HCEC 1CT (cell line): ENCODE measurements around the gene RPLP2.

Source experiments
- DNase-seq: peaks from one replicate; pipeline ENCODE4 v3.0.0-alpha.2; 2017

RPLP2 gene

DNA sequence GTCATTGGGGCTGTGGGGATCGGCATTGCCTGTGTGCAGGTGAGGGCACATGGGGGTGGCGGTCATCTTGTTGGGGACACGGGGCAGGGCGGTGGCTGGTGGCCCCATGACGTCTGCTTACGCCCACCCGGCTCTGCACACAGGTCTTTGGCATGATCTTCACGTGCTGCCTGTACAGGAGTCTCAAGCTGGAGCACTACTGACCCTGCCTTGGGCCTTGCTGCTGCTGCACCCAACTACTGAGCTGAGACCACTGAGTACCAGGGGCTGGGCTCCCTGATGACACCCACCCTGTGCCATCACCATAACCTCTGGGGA, 28.2 kb downstream of the RPLP2 start:
- DNase-seq, result no peak

DNA sequence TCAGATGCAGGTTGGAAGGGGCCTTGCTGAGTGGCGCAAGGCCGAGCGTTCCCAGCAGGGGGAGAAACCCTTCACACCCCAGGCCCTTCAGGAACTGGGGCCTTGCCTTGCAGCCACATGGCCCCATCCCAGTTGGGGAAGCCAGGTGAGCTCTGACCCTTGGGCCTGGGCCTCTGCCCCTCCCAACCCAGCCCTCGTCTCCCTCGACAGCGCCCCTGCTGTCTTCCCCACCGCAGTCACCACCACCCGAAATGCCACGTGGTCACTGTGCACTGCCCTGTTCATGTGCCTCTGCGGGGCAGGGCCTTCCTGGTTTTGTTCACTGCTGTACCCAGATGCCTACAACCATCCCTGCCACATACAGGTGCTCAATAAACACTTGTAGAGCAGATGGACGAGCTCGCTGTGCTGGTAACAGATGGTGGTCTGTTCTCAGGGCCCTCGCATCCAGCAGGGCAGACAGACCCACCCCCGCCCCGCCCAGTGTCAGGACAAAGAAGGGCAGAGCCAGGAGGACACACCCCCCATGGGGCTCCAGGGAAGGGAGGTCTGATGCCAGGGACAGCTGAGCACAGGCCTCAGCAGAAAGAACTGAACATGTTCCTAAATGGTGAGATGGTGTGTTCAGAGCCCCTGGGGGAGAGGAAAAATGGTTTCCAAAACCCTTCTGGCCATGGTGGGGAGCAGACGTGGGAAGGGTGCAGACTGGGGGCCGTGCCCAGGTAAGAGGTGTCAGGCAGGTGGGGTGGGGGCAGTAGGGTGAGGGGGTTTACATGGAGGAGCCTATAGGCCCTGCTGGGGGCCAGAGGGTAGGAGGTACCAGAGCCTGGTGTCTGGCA, 28.9 kb downstream of the RPLP2 start:
- DNase-seq, result no peak

DNA sequence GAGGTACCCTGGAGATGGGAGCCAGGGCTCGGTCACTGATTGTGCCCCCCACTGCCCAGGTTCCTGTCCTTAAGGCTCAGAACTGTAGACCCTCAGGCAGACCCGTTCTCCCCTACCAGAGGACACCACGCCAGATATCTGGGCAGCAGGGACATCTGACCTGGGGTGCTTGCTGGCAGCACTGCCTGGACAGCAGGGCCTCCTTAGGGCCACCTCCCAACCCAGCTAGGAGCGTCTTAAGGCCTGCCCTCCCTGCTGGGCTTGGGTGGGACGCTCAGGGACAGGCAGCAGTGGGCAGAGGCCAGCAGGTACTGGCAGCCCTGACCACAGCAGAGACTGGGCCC, 29.5 kb downstream of the RPLP2 start:
- no peak for DNase-seq

DNA sequence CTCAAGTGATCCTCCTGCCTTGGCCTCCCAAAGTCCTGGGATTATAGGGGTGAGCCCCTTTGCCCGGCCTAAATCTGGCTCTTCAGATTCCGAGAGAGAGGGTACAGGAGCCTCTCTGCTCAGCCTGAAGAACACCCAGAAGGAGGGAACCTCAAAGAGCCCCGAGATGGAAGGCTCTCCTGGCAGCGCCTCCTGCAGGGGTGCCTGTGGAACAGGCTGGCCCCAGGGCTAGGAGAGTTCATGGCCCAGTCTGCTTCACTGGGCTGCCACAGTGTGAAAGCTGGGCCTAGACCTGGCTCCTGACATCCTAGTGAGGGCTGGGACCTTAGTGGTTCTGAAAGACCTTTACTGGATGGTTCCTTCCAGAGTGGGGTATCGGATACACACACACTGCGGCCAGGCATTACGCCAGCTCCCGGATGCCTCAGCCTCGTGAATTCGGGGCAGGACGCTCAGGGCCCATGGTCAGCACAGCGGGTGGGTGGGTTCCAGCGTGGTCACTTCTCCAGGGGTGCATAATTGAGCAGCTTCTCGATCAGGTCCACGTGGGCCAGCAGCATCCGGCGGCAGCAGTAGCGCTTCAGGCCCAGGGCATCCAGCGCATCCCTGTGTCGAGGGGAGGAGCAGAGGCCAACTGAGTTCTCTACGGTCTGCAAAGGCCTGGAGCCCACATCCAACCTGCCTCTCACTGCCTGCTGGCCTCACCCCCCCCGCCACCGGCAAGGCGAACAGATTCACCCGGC, 30.3 kb downstream of the RPLP2 start:
- DNase-seq, result no peak

DNA sequence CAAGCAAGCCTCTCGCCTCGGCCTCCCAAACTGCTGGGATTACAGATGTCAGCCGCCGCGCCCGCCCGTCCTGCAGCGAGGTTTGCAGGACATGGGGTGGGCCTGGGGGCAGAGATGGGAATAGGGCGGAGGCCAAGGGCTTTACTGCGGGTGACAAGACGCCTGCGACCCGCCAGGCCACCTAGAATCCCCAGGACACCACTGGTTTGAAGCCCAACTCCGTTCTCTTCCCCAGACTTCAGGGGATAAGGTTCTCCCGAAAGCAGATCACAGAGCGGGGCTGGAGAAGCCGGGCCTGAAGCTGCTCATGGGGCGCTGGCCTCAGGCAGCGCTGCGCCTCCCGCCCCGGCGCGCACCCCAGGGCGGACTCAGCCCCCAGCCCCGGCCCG, 32.2 kb downstream of the RPLP2 start:
- DNase-seq, result no peak

DNA sequence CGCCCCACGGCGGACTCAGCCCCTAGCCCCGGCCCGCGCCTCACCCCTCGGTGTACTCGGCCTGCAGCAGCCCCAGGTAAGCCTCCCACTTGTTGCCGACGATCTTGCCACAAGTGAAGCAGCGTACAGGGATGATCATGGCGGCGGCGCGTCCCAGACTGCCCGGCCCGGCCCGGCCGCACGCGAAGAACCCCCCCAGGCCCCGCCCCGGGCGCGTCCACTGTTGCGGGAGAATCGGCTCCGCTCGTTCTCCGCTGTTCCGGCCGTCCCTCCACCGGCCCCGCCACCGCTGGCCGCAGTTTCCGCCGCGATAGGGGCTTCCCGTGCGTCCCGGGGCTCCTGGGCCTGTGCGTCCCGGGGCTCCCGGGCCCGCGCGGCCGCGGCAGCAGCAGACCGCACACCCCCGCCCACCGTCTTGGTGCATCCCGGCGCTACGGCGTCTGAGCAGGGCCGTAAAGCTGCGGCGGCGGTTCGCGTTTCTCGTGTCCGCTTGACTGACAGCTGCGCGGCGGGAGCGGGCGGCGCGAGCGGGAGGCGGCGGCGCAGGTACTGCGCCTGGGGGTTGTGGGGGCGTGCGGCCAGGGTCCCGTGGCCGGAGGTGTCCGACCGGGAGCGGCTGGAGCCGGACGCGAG, 32.7 kb downstream of the RPLP2 start, which contains the start of the genes POLR2L and TSPAN4:
Gene POLR2L, minus strand, starts transcription at position 160 of the 633 bp plus-strand sequence. Its CDS starts 21 bp downstream, at position 139.
Gene TSPAN4, plus strand, starts transcription at position 483 of the 633 bp plus-strand sequence. CDS start 7,453 bp downstream, outside the sequence.
- peak; percentile 90 for DNase-seq

DNA sequence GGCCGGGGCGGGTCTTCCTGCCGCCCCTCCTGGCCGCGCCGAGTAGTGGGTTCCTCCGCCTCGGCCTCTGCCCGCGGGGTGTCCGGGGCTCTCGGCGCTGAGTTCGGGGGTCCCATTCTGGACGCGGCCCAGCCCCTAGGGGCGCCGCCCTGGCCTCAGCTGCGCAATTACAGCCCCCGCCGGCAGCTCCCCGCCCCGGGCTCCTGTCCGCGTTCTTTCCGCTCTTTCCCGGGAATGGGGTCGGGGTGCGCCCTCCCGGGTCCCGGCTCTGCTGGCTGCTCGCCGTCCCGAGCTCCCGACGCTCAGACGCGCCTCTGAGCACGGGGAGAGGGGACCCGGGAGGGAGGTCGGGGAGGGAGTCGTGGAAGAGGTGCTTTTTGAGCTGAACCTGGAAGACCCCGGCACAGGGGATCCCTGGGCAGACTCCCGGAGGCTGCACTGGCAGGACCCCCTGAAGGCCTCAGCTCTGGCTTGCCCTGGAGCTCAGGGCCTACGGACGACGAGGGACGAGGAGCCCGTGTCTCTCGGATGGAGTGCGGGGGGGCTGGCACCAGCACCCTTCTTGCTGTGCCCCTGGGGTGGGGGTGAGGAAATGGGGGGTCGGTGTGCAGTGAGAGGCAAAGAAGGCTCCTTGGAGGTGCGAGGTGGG, 33.4 kb downstream of the RPLP2 start:
- DNase-seq, result no peak

DNA sequence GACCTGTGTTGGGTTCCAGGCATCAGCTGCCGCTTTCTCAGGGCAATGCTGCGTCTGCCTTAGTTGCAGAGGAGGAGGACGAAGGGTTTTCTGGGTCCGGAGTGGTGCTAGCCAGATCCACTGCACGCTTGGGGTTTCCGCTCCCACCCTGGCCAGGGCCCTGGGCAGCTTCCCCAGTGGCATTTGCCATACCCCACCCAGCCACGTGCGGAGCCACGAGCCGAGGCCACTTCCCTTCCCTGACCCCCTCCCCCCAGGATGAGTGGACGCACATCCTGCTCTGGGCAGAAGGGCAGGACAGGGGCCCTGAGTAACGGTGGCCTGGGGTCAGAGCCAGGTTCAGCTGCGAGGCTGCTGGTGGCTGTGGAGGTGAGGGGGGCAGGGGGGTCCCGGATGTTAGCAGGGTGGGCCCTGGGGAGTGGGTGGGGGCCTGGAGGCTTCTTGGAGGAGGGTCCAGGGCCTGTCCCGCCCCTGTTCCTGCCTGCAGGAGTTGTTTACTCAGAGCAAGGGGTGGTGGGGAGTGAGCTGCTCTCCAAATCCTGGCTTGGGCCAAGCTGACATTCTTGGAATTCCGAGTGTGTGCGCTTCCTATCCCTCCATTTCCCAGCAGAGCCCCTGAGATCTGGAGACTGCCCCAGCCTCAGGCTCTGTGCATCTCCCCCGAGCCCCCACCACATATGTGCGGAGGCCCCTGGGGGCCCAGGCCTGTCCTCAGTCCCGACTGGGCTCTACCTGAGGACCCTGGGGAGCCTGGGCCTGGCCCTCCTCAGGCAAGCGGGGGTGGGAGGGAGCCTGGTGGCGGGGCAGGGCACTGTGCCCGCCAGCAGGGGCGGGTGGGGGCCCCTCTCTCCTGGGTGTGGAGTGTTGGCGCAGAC, 34.3 kb downstream of the RPLP2 start:
- peak; percentile 94 for DNase-seq

DNA sequence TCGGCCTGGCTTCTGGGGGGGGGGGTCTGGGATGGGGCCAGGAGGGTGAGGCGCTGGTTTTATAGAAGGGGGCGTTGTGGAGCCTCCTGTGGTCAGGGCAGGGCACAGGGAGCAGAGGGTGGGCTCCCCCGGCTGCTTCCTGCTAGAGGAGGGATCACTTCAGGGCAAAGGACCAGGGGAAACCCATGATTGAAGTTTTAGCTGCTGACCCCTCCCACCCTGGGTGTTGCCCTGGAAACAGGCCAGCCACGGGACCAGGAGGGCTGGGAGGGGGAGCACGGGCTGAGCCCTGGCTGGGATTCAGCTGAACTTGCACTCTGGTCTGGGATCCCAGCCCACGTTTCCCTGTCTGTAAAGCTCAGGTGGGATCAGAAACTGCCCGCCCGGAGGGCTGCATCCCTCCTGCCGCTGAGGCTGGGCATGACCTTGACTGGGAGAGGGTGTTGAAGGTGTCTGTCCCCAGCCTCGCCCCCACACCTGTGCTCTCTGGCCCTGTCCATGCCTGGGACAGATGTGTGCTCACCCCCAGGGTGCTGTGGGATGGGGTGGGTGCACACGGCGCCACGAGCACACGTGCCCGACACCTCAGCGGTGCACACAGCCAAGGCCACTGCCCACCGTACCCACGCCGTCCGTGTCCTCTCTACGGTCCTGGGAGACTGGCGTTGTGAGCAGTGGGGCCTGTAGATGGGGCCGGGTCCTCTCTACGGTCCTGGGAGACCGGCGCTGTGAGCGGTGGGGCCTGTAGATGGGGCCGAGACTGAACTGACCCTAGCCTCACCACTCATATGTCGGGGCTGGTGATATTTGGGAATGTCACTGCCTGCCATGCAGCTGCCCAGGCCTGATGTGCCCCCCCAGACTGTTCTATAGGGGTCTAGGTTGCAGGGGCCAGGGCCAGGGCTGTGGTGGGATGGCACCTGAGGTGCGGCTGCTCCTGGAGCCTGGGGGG, 35.2 kb downstream of the RPLP2 start:
- peak; percentile 69 for DNase-seq

DNA sequence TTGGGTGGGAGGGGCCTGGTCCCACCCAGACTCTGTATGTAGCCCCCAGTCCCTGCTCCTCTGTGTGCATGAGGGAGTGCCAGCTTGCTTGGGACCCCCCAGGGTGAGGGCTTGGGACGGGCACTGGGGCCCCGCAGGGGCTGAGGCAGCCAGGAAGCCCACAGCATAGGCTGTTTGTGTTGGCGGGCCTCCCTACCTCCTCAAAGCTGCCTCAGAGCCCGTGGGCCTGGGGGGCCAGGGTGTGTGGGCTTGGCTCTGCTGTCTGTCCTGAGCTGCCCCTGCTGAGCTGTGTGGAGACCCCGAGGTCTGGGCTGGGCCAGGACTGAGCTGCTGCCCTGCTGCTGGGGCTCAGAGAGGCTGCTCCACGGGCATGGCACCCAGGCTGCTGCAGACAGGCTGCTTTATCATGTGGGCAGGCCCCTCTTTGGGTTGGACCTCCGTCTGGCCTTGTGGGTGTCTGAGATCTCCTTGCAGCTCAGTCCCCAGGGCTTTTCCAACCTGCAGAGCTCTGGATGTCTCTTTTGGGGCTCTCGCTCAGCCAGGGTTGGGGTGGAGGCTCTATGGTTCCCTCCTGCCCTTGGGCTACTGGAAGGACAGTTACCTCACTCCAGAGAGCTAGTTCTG, 36.2 kb downstream of the RPLP2 start:
- DNase-seq, result no peak

DNA sequence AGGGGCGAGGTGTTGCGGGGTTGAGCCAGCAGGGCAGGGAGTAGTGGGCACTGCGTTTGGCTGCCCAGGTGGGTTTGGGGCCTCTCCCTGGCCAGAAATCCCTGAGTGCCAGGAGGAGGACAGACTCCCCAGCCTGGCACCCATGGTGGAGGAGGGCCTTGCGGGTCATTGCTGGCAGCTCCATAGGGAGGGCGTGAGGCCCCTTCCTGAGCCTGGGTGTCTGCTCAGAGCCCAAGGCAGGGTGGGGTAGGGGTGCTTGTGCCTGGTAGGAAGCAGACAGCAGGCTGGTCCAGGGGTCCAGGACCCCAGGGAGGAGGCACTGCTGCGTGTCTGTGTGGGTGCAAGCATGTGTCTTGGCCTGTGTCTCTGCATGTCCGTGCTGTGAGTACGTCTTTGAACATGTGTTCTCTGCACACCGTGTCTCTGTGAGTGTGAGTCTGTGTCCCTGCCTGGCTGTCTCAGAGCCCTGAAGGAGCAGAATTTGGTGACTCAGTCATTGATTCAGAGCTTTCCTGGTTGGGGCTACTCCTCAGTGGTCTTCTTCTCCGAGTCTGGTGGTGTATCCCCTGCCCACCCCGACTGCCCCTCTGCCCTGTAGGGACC, 36.8 kb downstream of the RPLP2 start:
- no peak for DNase-seq

DNA sequence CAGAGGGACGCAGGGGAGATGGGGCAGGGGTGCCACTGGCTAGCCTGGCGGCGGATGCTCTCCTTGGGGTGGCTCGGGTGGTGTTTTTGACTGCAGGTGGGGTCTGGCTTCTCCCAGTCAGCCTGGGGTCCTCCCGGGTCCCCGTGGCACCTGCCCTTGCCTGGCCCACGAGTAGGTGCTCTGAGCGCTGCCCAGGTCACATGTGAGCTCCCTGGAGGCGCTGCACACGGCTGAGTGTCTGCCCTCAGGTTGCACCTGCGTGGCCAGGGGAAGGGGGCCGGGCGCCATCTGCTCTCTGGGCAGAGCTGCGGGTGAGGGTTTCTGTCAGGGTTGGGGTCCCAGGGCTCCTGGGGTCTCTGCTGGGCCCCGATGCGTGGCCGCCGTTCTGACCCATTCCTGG, 38.1 kb downstream of the RPLP2 start:
- no peak for DNase-seq

DNA sequence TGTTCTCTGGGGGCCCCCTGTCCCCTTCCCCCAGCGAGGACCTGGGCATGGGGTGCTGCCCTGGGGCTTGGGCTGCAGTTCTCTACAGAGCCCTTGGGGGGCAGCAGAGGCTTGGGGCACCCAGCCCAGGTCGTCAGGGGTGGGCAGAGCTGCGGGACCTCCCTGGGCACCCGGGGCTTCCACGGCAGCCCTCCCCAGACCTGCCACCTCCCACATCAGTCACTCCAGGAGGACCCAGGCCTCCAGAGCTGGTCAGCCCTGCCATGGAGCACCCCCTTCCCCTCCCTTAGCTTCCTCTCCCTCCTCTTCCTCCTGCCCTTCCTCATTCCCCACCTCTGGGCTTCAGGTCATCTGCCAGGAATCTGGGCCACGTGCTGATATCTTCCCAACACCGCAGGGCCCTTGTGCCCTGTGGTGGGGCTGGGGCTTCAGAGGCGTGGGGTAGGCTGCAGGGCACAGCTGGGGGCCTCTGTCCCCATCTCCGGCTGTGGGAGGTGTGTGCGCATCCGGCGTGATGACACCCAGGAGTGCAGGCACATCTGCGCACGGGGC, 38.7 kb downstream of the RPLP2 start:
- no peak for DNase-seq

DNA sequence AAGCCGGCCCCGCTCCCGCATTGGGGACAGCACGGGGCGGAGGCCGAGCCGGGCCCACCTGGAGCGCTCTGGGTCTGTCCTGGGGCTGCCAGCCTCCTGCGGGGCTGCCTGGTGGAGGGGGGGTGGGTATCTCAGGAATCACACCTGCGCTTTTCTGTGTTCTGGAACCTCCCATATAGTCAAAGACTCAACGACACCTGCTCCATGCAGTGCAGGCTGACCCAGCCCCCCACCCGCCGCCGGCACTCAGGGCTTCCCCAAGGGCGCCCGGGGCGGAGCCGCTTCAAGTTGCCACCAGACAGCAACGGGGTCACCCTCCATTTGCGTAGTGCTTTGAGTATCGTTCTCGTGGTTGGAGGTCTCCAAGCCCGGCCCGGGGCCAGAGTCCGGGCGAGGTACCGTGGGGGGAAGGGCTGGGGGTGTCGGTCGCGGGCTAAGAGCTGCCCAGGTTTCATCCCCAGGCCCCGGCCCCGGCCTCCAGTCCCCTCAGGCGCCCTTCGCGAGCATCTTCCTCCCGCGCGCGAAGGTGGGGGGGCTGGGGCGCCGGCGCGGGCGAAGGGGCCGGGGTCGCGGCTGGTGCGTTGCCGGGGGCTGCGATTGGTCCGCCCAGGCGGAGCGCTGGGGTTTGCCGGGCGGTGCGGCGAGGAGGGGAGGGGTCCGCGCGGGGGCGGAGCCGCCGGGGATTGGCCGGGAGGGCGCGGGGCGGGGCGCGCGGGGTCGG, 39.5 kb downstream of the RPLP2 start:
- DNase-seq, result no peak

DNA sequence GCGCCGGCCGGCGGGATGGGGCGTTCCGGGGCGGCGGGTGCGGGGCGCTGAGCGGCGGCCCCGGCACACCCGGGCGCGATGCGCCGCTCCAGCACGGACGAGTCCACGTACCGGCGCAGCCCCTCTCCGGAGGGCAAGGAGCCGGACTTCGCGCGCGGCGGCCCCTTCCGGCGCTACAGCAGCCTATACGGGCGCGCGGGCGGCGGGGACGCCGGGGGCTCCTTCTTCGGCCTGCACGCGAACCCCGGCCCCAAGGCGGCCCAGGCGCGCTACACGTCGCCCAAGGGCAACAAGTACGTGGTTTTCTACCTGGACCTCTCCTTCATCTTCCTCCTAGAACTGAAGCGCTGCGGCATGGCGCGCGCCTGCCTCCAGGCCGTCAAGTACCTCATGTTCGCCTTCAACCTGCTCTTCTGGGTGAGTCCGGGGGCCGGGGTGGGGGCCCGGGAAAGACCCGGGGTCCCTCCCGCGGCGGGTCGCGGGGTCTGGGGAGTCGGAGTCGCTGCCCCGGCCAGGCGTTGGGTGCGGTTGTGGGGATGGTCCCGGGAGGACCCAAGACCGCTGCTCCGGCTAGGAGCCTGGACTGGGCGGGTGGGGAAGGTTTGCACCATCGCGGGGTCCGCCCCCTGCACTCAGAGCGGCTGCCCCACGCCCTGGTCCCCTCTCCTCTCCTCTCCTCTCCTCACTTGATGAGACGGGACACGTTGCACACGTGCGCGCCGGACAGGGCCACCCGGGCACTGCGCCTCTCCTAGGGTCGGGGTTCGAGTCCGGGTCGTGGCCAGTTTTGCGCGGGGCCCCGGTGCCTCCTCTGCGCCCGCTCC, 40.4 kb downstream of the RPLP2 start:
- DNase-seq, result no peak

DNA sequence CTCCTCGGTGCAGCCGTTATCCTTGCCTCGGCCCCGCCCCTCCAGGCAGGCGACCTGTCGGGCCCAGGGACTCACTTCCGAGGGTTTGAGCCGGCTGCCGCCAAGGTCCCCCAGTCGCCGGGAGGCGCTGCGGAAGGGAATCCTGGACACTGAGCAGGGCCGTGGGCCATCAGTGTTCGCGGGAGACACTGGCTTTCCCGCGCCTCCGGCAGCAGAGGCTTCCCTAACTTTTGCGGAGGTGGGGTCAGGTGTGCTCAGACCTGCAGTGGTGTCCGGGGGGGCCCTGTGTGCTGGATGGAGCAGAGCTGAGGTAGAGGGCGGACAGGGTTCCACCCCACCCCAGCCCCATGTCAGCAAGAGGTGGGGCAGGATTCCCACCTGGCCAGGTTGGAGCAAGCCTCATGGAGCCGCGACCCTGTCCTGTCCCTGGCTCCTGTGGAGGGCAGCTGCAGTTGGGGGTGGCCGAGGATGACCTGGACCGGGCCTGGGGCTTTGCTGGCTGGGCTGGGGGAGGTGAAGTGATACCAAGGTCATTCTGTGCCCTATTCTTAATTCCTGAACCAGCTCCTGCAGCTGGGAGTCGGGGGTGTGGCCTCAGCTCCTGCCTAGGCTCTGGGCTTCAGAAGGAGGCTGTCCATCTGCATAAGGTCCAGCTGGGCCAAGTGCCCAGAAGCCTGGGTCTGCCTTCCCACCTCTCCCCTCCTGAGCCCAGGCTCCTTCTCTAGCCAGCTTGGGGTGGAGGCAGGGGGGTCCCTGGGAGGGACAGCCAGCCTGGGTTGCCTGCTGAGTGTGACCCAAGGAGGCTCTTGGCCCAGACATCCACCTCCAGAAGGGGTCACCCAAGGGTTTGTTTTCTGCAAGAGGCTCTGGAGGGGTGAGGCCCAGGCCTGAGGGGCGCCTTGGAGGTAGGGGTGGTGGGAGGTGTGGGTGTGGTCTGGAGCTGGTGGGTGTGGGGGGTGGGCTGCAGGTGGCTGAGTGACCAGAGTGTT, 41.3 kb downstream of the RPLP2 start:
- DNase-seq, result no peak

DNA sequence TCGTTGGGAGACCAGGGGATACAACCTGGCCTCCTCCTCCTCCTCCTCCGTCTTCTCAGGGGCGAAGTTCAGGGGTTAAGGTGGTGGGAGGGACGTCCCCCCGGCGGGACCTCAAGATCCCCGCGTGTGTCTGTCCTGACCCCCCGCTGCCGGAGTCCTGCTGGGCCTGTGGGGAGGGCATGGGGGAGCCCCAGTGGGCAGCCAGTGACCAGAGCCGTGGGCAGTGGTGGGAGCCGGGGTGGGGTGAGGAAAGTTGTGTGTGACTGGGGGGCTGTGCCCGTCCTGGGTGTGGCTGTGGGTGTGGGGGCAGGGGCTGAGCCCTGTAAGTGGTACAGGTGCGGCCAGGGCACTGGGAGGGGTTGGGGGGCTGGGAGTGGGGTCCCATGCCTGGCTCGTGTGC, 43.0 kb downstream of the RPLP2 start:
- no peak for DNase-seq
